A549 (cell line): Measurements from ENCODE around the gene PRUNE2. TPM values are rescaled to one million over a fixed set of nuclear protein-coding genes. Genes with fewer than 3 reads are reported as not detected.

ENCODE experiments used
- ATAC-seq, 2 experiments: fragments of 200-7000 bp in 1 of 2; fragments of >200 bp in 1 of 2; cut with Nextera tagmentation in 1 of 2; cut with Tn5 transposase in 1 of 2; 3 replicates each; pipeline versions ENCODE4 v1.8.0 to v1.9.1; 2018 to 2020; ENCODE audit warnings: mild to moderate bottlenecking in 1 of 2, moderate library complexity in 1 of 2
- CTCF ChIA-PET: fragments of 300-600 bp; sonication (Branson Sonifier 250); formaldehyde crosslinking; extraction: SDS; loops from one replicate; lab custom pipeline; 2021; ENCODE audit warnings: antibody characterized with exemption, inconsistent platforms; lab: Yijun Ruan, JAX
- POLR2A ChIA-PET: fragments of 350-600 bp; formaldehyde crosslinking; extraction: SDS; loops from one replicate; lab custom pipeline; 2021; ENCODE audit warnings: antibody characterized with exemption, inconsistent platforms; lab: Yijun Ruan, JAX
- DNase-seq, 2 experiments: peaks; one replicate each; pipeline versions ENCODE4 v3.0.0 to v3.0.0-alpha.2; 2011 to 2016; ENCODE audit warnings: low read depth in 1 of 2, low spot score in 1 of 2
- FAIRE-seq: peaks from 2 replicates; lab custom pipeline; 2011; peaks lifted over from hg19 to GRCh38; lab: Jason Lieb, UNC
- H3K27ac ChIP-seq, 2 experiments: fragments of >200 bp; sonication (Bioruptor Twin); formaldehyde crosslinking; 3 replicates each; pipeline ENCODE4 v1.5.1; 2016 to 2017
- H3K4me1 ChIP-seq: fragments of >200 bp; sonication (Bioruptor Twin); formaldehyde crosslinking; 3 replicates; pipeline ENCODE4 v1.6.1; 2016
- H3K4me2 ChIP-seq: fragments of >200 bp; sonication (Bioruptor Twin); formaldehyde crosslinking; 3 replicates; pipeline ENCODE4 v1.6.1; 2016
- H3K4me3 ChIP-seq: fragments of >200 bp; sonication (Bioruptor Twin); formaldehyde crosslinking; 3 replicates; pipeline ENCODE4 v1.5.1; 2016
- H3K9me3 ChIP-seq: fragments of >200 bp; sonication (Bioruptor Twin); formaldehyde crosslinking; 3 replicates; pipeline ENCODE4 v1.6.1; 2016
- CEBPB ChIP-seq, 2 experiments: fragments of >200 bp in 1 of 2; sonication (Bioruptor Twin) in 1 of 2; formaldehyde crosslinking in 1 of 2; IDR thresholded peaks; 2 replicates each; pipeline ENCODE4 v1.6.1; 2012 to 2016
- CHD4 ChIP-seq: fragments of 200-600 bp; sonication (generic); IDR thresholded peaks from 2 replicates; pipeline ENCODE4 v1.6.1; 2016; ENCODE audit warnings: antibody characterized with exemption, mild to moderate bottlenecking, borderline replicate concordance
- ELK1 ChIP-seq: fragments of 150-350 bp; IDR thresholded peaks from 2 replicates; pipeline ENCODE4 v1.6.1; 2014; ENCODE audit warnings: low read depth, mild to moderate bottlenecking, low read length
- ESRRA ChIP-seq: fragments of 150-350 bp; IDR thresholded peaks from 2 replicates; pipeline ENCODE4 v1.6.1; 2014; ENCODE audit warnings: mild to moderate bottlenecking, low read length, borderline replicate concordance
- HDAC2 ChIP-seq: fragments of 200-600 bp; sonication (generic); IDR thresholded peaks from 2 replicates; pipeline ENCODE4 v1.6.1; 2016
- HMGXB4 ChIP-seq: fragments of 250-450 bp; sonication (Bioruptor Pico); IDR thresholded peaks from 2 replicates; pipeline ENCODE4 v1.5.0; 2021; ENCODE audit warnings: mild to moderate bottlenecking, moderate library complexity, borderline replicate concordance
- HOXB13 ChIP-seq: fragments of 250-450 bp; sonication (Bioruptor Pico); IDR thresholded peaks from 2 replicates; pipeline ENCODE4 v1.5.0; 2020; ENCODE audit warnings: low read depth, mild to moderate bottlenecking, moderate library complexity
- KDM1A ChIP-seq: fragments of 200-600 bp; sonication (generic); IDR thresholded peaks from 2 replicates; pipeline ENCODE4 v1.6.1; 2016; ENCODE audit warnings: low read depth, mild to moderate bottlenecking
- KDM5A ChIP-seq: fragments of 200-600 bp; sonication (generic); IDR thresholded peaks from 2 replicates; pipeline ENCODE4 v1.6.1; 2016; ENCODE audit warnings: antibody characterized with exemption, mild to moderate bottlenecking
- MYC ChIP-seq: IDR thresholded peaks from 2 replicates; pipeline ENCODE4 v1.6.1; 2012; ENCODE audit warnings: mild to moderate bottlenecking, inconsistent platforms, low read length, improper control_type of control experiment, borderline replicate concordance
- NPAS2 ChIP-seq: fragments of 250-450 bp; sonication (Bioruptor Pico); IDR thresholded peaks from 2 replicates; pipeline ENCODE4 v1.8.0; 2022; ENCODE audit warnings: mild to moderate bottlenecking, moderate library complexity, borderline replicate concordance
- POLR2AphosphoS2 ChIP-seq: conservative IDR thresholded peaks from 2 replicates; pipeline ENCODE4 v1.6.1; 2012; ENCODE audit warnings: low read length, improper control_type of control experiment, inconsistent platforms
- RFX5 ChIP-seq: fragments of 450-650 bp; IDR thresholded peaks from 2 replicates; pipeline ENCODE4 v1.7.1; 2014; ENCODE audit warnings: antibody characterized with exemption, mild to moderate bottlenecking, moderate library complexity
- SMC3 ChIP-seq: fragments of >200 bp; sonication (Bioruptor Twin); formaldehyde crosslinking; IDR thresholded peaks from 3 replicates; pipeline ENCODE4 v1.6.1; 2018; ENCODE audit warnings: inconsistent platforms
- SREBF2 ChIP-seq: fragments of 450-650 bp; IDR thresholded peaks from 2 replicates; pipeline ENCODE4 v1.6.1; 2014; ENCODE audit warnings: mild to moderate bottlenecking, moderate library complexity
- ZFP36 ChIP-seq: fragments of 450-650 bp; IDR thresholded peaks from 2 replicates; pipeline ENCODE4 v1.6.1; 2014; ENCODE audit warnings: borderline replicate concordance; ENCODE audit not compliant: partially characterized antibody
- ZNF302 ChIP-seq: fragments of 250-450 bp; sonication (Bioruptor Pico); IDR thresholded peaks from 2 replicates; pipeline ENCODE4 v1.9.0; 2021; ENCODE audit warnings: inconsistent platforms, mild to moderate bottlenecking, moderate library complexity
- WGBS: methylation state at CpG from one replicate; pipeline ENCODE4 v1.1.6; 2017; ENCODE audit errors: missing lambda C conversion rate; 5-methylcytosine and 5-hydroxymethylcytosine counted together
- polyA plus RNA-seq, 4 experiments: library from polyadenylated mRNA; depleted of rRNA in 3 of 4; stranded (reverse); fragments of >200 nt; fragmentation: RNase III in 1 of 4; extraction: RNeasy Plus Mini Kit Qiagen cat#74134 plus additional on column Dnase treatment in 1 of 4; gene quantifications; 2 replicates in 3 of 4; 3 replicates in 1 of 4; pipeline ENCODE4 v1.2.3, GENCODE V29; 2011 to 2017
- TF ChIP-seq, protein P1 (sequence below): fragments of >200 bp; sonication (Bioruptor Twin); formaldehyde crosslinking; IDR thresholded peaks from 3 replicates; pipeline ENCODE4 v1.5.1; 2016
- TF ChIP-seq, protein P2 (sequence below): fragments of >200 bp; sonication (Bioruptor Twin); formaldehyde crosslinking; IDR thresholded peaks from 3 replicates; pipeline ENCODE4 v1.6.1; 2016

PRUNE2 gene
- polyA plus RNA-seq, 2 of the 4 experiments (the other 2 are of a cell fraction): 0.04 TPM; not detected in 1

- ATAC-seq: no peak
- DNase-seq: no peak
- Histone ChIP-seq H3K27ac (no peak overlapping the region), H3K4me1 (no peaks in the 10 kb centered on the region), H3K4me3 (no peak overlapping the region), H3K9me3 (no peaks in the 10 kb centered on the region), H3K4me2 (no peak overlapping the region)
- TF ChIP-seq MYC: no peak
- TF ChIP-seq, protein P1, sequence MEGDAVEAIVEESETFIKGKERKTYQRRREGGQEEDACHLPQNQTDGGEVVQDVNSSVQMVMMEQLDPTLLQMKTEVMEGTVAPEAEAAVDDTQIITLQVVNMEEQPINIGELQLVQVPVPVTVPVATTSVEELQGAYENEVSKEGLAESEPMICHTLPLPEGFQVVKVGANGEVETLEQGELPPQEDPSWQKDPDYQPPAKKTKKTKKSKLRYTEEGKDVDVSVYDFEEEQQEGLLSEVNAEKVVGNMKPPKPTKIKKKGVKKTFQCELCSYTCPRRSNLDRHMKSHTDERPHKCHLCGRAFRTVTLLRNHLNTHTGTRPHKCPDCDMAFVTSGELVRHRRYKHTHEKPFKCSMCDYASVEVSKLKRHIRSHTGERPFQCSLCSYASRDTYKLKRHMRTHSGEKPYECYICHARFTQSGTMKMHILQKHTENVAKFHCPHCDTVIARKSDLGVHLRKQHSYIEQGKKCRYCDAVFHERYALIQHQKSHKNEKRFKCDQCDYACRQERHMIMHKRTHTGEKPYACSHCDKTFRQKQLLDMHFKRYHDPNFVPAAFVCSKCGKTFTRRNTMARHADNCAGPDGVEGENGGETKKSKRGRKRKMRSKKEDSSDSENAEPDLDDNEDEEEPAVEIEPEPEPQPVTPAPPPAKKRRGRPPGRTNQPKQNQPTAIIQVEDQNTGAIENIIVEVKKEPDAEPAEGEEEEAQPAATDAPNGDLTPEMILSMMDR: no peak
- TF ChIP-seq ELK1: no peak
- no peak for TF ChIP-seq HMGXB4 (CRISPR knock-in tag)
- no peak for TF ChIP-seq POLR2AphosphoS2
- TF ChIP-seq RFX5: no peak
- no peak for FAIRE-seq
- ChIA-PET POLR2A (no interaction called here), CTCF (no interaction called here)
- WGBS: 73% methylated on average over 6 of the region's 6 CpGs
Measured at GRCh38 chr9:76730801-76731200, 175.1 kb downstream of the PRUNE2 start.

- 25% methylated on average over 8 of the region's 8 CpGs for WGBS
- H3K4me1 ChIP-seq: no peaks in the 10 kb centered on the region
- DNase-seq (no peak), FAIRE-seq (no peak), ATAC-seq (no peak)
- no peak overlapping the region for H3K4me3 ChIP-seq
- H3K27ac ChIP-seq: no peak overlapping the region
- POLR2A ChIA-PET: no interaction called here
- CTCF ChIA-PET: no interaction called here
- H3K9me3 ChIP-seq: no peaks in the 10 kb centered on the region
- no peak overlapping the region for H3K4me2 ChIP-seq
- no peak for TF ChIP-seq POLR2AphosphoS2
- TF ChIP-seq HDAC2: no peak
- TF ChIP-seq CHD4: no peak
- no peak for TF ChIP-seq ZNF302 (CRISPR knock-in tag)
Measured at GRCh38 chr9:76729980-76730737, 175.8 kb downstream of the PRUNE2 start.

DNA sequence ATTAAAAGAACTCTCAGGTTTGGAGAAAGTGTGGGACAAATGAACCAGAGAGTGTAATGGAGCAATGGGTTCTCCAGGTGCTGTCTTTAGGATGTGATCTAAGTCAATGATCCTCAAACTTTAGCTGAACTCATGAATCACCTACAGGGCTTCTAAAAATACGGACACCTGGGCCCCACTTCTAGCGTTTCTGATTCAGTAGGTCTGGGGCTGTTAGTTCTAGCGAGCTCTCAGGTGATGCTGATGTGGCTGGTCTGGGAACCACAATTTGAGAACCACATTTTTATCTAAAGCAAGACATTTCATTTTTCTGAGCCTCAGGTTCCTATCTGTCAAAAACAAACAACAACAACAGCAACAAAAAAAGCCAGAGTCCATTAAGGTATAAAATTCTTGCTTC lies 176.8 kb downstream of the PRUNE2 start:
- H3K27ac ChIP-seq: no peak overlapping the region
- no peak for DNase-seq
- H3K4me3 ChIP-seq: no peak overlapping the region
- H3K4me2 ChIP-seq: no peak overlapping the region
- H3K4me1 ChIP-seq: no peaks in the 10 kb centered on the region
- WGBS: 14% methylated on average over 3 of the region's 3 CpGs
- no peaks in the 10 kb centered on the region for H3K9me3 ChIP-seq
- TF ChIP-seq KDM1A (no peak), ESRRA (no peak), HOXB13 (CRISPR knock-in tag) (no peak), NPAS2 (CRISPR knock-in tag) (no peak), HMGXB4 (CRISPR knock-in tag) (no peak), CEBPB (IDR thresholded peaks at IDR 0.05) (no peak), SREBF2 (no peak), ZFP36 (no peak), SMC3 (no peak), KDM5A (no peak)
- TF ChIP-seq, protein P1: no peak
- TF ChIP-seq, protein P2, sequence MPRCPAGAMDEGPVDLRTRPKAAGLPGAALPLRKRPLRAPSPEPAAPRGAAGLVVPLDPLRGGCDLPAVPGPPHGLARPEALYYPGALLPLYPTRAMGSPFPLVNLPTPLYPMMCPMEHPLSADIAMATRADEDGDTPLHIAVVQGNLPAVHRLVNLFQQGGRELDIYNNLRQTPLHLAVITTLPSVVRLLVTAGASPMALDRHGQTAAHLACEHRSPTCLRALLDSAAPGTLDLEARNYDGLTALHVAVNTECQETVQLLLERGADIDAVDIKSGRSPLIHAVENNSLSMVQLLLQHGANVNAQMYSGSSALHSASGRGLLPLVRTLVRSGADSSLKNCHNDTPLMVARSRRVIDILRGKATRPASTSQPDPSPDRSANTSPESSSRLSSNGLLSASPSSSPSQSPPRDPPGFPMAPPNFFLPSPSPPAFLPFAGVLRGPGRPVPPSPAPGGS: no peak
- TF ChIP-seq, all 56 proteins: peak for 0
- FAIRE-seq (no peak), ATAC-seq (no peak)
- POLR2A ChIA-PET: no interaction called here
- CTCF ChIA-PET: interaction anchor here (0.8 kb wide), 1 partner anchor 10 kb away, joined by 3 read pairs; no protein-coding TSS in a partner anchor
